ENCODE data around the gene ZNF83.
"Not testable (repeated sequence)": the region's sequence is repeated elsewhere in the genome, so short reads cannot be mapped to it uniquely, and the experiment has no call there.

The ZNF83 gene

GRCh38 chr19:52637718-52638585 is at the start of gene ZNF83:
Gene ZNF83, minus strand, starts transcription at chr19:52638355.
- peak; percentile 92 for DNase-seq

GRCh38 chr19:52687684-52688083 is 49.5 kb upstream of the ZNF83 start:
- no peak for DNase-seq

- DNase-seq, result no peak
Measured at GRCh38 chr19:52685811-52686210, 47.7 kb upstream of the ZNF83 start.

GRCh38 chr19:52681216-52681615 is 43.1 kb upstream of the ZNF83 start:
- DNase-seq, result not testable (repeated sequence)

- no peak for DNase-seq
Measured at GRCh38 chr19:52679598-52679997, 41.4 kb upstream of the ZNF83 start.

GRCh38 chr19:52675239-52675638 is 37.1 kb upstream of the ZNF83 start:
- DNase-seq, result not testable (repeated sequence)

- DNase-seq, result no peak
Measured at GRCh38 chr19:52673014-52673413, 34.9 kb upstream of the ZNF83 start.

GRCh38 chr19:52670046-52670445 is 31.9 kb upstream of the ZNF83 start:
- no peak for DNase-seq

- DNase-seq, result no peak
Measured at GRCh38 chr19:52669586-52669985, 31.4 kb upstream of the ZNF83 start.

- DNase-seq, result no peak
Measured at GRCh38 chr19:52667972-52668371, 29.8 kb upstream of the ZNF83 start.

- DNase-seq, result no peak
Measured at GRCh38 chr19:52666506-52666905, 28.4 kb upstream of the ZNF83 start.

- no peak for DNase-seq
Measured at GRCh38 chr19:52665529-52665928, 27.4 kb upstream of the ZNF83 start.

- DNase-seq, result no peak
Measured at GRCh38 chr19:52665027-52665426, 26.9 kb upstream of the ZNF83 start.

- DNase-seq, result no peak
Measured at GRCh38 chr19:52664461-52664860, 26.3 kb upstream of the ZNF83 start.

- no peak for DNase-seq
Measured at GRCh38 chr19:52662631-52663030, 24.5 kb upstream of the ZNF83 start.

- no peak for DNase-seq
Measured at GRCh38 chr19:52660981-52661380, 22.8 kb upstream of the ZNF83 start.

GRCh38 chr19:52659013-52659412 is 20.9 kb upstream of the ZNF83 start:
- DNase-seq, result no peak

GRCh38 chr19:52658595-52658994 is 20.4 kb upstream of the ZNF83 start:
- no peak for DNase-seq

GRCh38 chr19:52653161-52653560 is 15.0 kb upstream of the ZNF83 start:
- DNase-seq, result no peak

GRCh38 chr19:52651956-52652355 is 13.8 kb upstream of the ZNF83 start:
- DNase-seq, result no peak

GRCh38 chr19:52648336-52649016 is 10.3 kb upstream of the ZNF83 start:
- DNase-seq, result no peak

GRCh38 chr19:52646571-52647217 is 8.5 kb upstream of the ZNF83 start:
- no peak for DNase-seq

- DNase-seq, result no peak
Measured at GRCh38 chr19:52640916-52641315, 2.8 kb upstream of the ZNF83 start.

GRCh38 chr19:52639996-52640395 is 1.8 kb upstream of the ZNF83 start:
- no peak for DNase-seq

All from activated effector memory CD4-positive, alpha-beta T cell treated with Interleukin-2 at 50 U/mL for 16 hours (primary cell).